HL-60/S4 treated with phorbol 12-myristate 13-acetate at 8.2 ng/mL for 4 days and 3 days (cell line): ENCODE results near the gene FAM168A.

Experiments used
- in situ Hi-C: fragments of 300-500 bp; cut with MboI; formaldehyde crosslinking; loops from 2 replicates; pipeline ENCODE4 v1.15.0; 2022; ENCODE audit warnings: low sequenced_read_pairs

Gene FAM168A

DNA sequence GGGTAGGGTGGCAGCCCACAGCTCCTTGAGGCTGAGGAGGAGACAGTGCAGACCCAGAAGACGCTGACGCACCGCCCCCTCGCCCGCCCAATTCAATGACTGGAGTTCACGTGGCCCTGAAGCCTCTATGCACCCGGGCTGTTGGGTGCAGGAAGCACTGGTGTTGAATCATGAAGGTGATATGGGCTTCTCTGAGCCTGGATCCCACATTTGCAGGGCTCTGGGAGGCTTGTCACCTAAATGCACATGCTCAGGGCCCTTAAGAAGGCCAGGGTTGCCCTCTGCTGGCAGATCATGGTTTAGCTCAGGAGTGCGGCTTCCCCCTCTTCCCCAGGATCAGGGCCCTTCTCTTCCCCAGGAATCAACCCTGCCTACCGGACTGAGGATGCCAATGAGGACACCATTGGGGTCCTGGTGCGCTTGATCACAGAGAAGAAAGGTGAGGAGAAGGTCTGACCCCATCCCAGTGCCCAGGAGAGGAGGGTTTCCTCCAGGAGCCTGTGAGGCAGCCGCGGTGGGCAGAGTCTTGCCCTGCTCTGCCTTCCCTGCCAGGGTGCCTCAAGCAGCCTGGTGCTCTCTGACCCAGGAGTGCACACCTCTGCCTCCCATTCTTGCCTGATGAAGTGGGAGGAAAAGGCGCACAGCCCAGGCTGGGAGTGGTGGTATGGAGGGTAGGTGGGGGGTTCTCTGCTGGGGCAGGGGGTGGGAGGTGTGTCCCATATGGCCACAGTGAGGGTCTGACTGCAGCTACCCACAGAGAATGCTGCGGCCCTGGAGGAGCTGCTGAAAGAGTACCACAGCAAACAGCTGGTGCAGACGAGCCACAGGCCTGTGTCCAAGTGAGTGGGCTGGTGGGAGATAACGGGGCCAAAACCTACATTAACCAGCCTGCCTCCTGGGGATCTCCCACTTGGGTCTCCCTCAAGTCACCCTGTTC lies 204.2 kb downstream of the FAM168A start:
- in situ Hi-C loops: no loop called here

GRCh38 chr11:73393011-73393380 lies 204.9 kb downstream of the FAM168A start:
- in situ Hi-C loops: no loop called here

- in situ Hi-C loops: no loop called here
These were observed 205.6 kb downstream of the FAM168A start for GRCh38 chr11:73392108-73393010.

DNA sequence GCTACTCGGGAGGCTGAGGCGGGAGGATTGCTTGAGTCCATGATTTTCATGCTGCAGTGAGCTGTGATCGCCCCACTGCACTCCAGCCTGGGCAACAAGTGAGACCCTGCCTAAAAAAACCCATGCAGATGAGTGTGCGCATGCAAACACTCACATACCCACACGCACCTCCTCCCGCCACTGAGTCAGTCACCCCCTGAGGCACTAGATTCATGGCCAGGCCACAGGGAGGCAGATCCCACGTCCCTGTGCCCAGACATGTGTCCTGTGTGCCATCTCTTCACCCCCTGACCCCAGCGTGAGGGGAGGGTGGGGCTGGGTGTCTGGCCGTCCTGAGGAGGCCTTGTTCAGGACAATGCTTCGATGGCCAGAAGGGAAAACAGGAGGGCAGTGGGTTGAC lies 206.2 kb downstream of the FAM168A start:
- in situ Hi-C loops: no loop called here

- in situ Hi-C loops: no loop called here
These were observed 207.0 kb downstream of the FAM168A start for GRCh38 chr11:73390601-73391565.

- in situ Hi-C loops: no loop called here
These were observed 208.0 kb downstream of the FAM168A start for GRCh38 chr11:73389916-73390315.

DNA sequence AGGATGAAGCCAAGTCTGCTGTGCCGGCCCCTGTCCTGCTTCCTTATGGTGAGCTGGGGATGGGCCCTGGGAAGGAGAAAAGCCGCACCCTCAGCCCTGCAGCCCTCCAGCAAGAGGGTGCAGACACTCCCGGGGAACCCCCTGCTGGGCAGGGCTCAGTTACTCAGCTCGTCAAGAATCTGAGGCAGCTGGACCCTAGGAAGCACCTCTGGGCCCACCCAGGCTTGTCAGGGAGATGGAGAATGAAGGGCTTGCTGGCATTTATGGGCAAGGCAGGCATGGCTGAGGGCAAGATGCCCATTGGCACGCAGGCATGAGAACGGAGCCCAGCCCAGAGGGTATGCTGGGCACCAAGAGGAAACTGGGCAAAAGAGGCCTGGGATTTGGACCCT lies 208.8 kb downstream of the FAM168A start:
- in situ Hi-C loops: no loop called here

- in situ Hi-C loops: no loop called here
These were observed 209.4 kb downstream of the FAM168A start for GRCh38 chr11:73388265-73389133.

- in situ Hi-C loops: no loop called here
These were observed 210.2 kb downstream of the FAM168A start for GRCh38 chr11:73387594-73388264.

GRCh38 chr11:73386546-73386945 lies 211.4 kb downstream of the FAM168A start:
- in situ Hi-C loops: no loop called here

DNA sequence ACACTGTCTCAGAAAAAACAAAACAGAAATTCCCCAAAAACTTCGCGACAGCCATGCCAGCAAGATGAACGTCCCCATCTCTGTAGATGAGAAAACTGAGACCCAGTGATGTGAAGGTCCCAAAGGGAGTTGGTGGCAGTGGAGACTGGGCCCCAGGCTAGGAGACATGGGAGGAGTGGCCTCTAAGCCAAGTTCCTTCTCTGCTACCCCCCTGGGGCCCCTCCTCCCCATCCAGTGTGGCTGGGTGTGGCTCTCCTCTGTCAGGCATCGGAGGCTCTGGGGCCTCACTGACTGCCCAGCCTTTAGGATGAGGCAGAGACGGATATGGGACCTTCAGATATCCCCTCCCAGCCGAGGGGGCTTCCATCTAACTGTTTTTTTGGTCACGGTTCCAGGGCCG lies 211.9 kb downstream of the FAM168A start:
- in situ Hi-C loops: no loop called here

GRCh38 chr11:73384872-73385689 lies 212.8 kb downstream of the FAM168A start:
- in situ Hi-C loops: no loop called here

DNA sequence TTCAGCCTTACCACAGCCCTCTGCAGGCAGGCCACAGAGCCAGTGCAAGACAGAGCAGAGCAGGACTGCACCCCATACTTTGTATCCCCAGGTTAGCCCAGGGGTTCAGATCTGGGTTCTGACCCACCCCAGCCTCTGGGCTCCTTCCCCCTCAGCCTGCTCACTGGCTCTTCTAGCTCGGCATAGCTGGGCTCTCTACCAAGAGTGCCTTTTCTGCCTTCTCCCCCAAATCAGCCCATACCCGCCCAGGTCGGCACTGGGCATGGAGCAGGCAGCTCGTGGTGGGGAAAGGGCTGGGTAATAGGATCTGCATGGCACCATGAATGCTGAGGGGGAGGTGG lies 213.4 kb downstream of the FAM168A start:
- in situ Hi-C loops: no loop called here

DNA sequence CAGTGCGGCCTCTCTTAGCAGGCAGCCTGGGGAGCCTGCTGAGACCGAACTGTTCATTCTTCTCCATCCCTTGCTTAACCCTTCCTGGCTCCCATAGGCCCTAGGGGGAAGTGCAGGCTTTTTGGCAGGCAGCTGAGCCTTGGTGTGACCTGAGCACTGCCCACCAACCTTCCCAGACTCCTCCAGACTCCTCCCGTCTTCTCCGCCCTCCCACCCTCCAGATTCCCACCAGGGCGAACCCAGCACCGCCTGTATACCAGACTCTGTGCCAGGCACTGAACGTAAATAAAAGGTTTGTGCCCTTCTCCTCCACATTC lies 213.8 kb downstream of the FAM168A start:
- in situ Hi-C loops: no loop called here

DNA sequence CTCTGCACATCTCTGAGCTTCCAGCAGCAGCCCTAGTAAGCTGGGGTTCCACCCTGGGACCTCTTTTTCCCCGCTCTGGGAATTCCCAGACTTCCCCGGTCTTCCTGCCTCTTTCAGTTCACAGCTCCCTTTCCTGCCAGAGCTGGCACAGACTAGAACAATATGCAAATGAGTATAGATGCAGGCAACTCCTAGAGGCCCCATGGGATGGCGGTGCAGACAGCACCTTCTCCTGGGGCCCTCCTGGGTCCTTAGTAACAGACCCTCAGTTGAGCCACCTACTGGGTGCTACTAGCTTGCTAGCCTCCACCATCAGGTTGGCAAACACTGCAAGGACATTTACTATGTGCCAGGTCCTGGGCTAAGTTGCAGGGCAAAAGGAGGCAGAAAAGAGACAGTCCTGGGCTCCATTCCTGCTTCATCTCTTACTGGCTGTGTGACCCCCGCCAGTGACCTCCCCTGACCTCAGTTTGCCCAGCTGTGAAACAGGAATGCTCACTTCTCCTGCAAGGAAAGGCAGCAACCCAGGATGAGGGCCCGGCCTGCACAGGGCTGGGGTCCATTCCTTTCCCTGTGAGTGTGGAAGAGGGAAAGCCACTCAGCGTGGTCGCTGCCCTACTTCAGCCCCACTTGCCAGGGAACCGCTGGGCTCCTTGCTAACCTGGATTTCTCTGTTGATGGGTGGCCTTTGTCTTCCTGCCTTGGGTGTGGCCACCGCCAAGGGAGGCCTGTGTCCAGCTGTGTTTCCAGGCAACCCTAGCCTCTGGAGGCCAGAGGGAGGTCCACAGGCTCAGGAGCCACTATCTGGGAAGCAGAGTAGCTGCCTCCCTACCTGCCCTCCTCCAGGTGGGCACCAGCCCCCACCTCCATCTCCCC lies 214.4 kb downstream of the FAM168A start:
- in situ Hi-C loops: no loop called here

- in situ Hi-C loops: no loop called here
These were observed 215.2 kb downstream of the FAM168A start for GRCh38 chr11:73382747-73383146.

GRCh38 chr11:73382183-73382582 lies 215.7 kb downstream of the FAM168A start:
- in situ Hi-C loops: no loop called here

- in situ Hi-C loops: no loop called here
These were observed 216.3 kb downstream of the FAM168A start for GRCh38 chr11:73381589-73381988.
